Measurements from ENCODE around the gene RUNDC3A.

GRCh38 chr17:44362949-44363612, 54.7 kb downstream of the RUNDC3A start:
- TF ChIP-seq PCBP1 (IDR thresholded peaks at IDR 0.05; ENCODE audit: borderline replicate concordance, low read depth, low read length) (no peak), EZH2 (conservative IDR thresholded peaks at IDR 0.05; ENCODE audit: low read depth, low read length) (no peak), BCLAF1 (IDR thresholded peaks at IDR 0.05) (no peak), GATAD2A (CRISPR knock-in tag; IDR thresholded peaks at IDR 0.05) (no peak), BRCA1 (CRISPR knock-in tag; IDR thresholded peaks at IDR 0.05) (no peak), FOXP4 (CRISPR knock-in tag; IDR thresholded peaks at IDR 0.05) (no peak), RORA (CRISPR knock-in tag; IDR thresholded peaks at IDR 0.05) (no peak), MXI1 (IDR thresholded peaks at IDR 0.05; ENCODE audit: borderline replicate concordance, low read depth, low read length) (no peak), SRSF1 (optimal IDR thresholded peaks at IDR 0.05; ENCODE audit: low read depth, low read length) (peak; percentile 33), POLR2A (IDR thresholded peaks at IDR 0.05; ENCODE audit: insufficient read depth in 1 of 2, low read depth in 2 of 2, low read length in 2 of 2) (no peak), NFIC (IDR thresholded peaks at IDR 0.05; ENCODE audit: low read length) (no peak), CHCHD3 (CRISPR knock-in tag; IDR thresholded peaks at IDR 0.05) (no peak), TEAD2 (CRISPR knock-in tag; IDR thresholded peaks at IDR 0.05) (no peak)
